ENCODE results near the gene DHX34. TPM values are rescaled to one million over a fixed set of nuclear protein-coding genes. Genes with fewer than 3 reads are reported as not detected.
"Not testable (repeated sequence)": the region's sequence is repeated elsewhere in the genome, so short reads cannot be mapped to it uniquely, and the experiment has no call there.

The DHX34 gene
- total RNA-seq, 1 donor from 2014 or later: 6.4 TPM

DNA sequence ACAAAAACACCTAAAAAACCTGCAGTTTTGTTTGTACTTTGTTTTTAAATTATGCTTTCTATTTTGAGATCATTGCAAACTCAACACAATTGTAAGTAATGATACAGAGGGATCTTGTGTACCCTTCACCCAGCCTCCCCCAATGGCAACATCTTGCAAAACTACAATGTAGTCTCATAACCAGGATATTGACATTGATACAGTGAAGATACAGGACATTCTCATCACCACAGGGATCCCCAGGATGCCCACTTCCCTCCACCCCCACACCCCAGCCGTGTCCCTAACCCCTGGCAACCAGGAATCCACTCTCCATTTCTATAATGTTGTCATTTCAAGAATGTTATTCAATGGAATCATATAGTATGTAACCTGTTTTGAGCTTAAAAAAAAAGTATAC lies 27.5 kb upstream of the DHX34 start:
- DNase-seq (no peak), ATAC-seq (ENCODE audit: poor library complexity) (no peak)
- intact Hi-C loops (cut with DNase I): no loop called here

DNA sequence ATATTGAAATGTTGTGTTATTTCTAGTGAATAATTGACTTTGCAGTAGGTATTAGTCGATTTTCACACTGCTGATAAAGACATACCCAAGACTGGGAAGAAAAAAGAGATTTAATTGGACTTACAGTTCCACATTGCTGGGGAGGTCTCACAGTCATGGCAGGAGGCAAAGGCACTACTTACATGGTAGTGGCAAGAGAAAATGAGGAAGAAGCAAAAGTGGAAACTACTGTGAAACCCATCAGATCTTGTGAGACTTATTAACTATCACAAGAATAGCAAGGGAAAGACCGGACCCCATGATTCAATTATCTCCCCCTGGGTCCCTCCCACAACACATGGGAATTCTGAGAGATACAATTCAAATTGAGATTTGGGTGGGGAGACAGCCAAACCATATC lies 27.1 kb upstream of the DHX34 start:
- DNase-seq: no peak
- intact Hi-C loops (cut with DNase I): no loop called here
- ATAC-seq (ENCODE audit: poor library complexity): no peak

DNA sequence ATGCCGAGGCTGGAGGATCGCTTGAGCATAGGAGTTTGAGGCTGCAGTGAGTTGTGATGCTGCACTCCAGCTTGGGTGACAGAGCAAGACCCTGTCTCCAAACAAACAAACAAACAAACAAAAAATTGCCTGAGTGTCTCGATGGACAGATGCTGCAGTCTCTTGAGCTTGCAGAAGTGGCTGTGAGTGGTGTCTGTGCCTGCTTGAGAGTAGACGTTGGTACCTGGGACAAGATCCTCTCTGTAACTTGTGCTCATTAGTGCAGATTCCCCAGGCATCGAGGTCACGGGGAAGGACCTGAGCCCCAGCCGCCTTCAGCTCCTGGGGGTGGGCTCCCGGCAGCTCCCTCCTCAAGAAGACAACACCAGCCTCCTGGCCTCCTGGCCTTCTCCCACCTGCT lies 25.7 kb upstream of the DHX34 start:
- DNase-seq (no peak), ATAC-seq (ENCODE audit: poor library complexity) (no peak)
- intact Hi-C loops (cut with DNase I): no loop called here

DNA sequence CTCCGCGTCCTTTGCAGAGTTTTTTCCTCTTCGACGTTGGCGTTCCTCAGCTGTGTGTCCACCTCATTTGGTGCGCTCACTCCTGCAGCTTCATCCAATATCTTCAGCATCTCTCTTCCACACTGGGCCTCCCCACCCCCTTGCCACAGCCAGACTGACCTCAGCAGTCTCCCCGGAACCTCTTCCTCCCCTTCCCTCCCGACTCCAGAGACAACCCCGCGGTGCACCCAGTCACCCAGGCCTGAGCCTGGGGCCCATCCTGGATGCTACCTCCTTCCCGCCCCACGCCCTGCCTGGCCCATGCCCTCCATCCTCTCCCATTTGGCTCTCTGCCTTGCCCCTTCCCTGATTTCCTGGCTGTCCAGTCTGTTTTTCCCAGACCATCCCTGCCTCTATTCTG lies 25.2 kb upstream of the DHX34 start:
- ATAC-seq (ENCODE audit: poor library complexity): peak; percentile 64
- intact Hi-C loops (cut with DNase I): no loop called here
- no peak for DNase-seq

DNA sequence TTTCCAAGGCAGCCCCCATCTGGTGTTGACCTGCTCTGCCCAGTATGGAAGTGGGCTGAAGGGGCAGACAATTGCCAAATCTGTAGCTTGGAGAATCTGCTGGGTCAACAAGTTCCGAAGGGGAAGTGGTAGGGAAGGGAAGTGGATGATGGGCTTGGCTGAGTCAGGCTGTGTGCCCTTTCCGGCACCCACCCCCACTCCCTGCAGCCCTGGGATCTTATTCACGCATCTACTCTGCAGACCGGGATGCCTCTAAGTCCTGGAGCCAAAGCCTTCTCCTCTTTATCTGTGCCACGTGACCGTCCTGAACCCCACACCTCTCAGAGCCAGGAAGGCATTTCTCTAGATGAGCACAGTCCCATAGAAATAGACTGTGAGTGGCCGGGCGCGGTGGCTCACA lies 24.6 kb upstream of the DHX34 start:
- intact Hi-C loops (cut with DNase I): no loop called here
- DNase-seq: peak; percentile 60

GRCh38 chr19:47330466-47330869 lies 18.6 kb upstream of the DHX34 start:
- intact Hi-C loops (cut with DNase I): no loop called here
- ATAC-seq (ENCODE audit: poor library complexity) (peak; percentile 73), DNase-seq (no peak)

More for the DNA sequence above, 24.6 kb upstream of the DHX34 start:
- peak; percentile 87 for ATAC-seq (ENCODE audit: poor library complexity)

DNA sequence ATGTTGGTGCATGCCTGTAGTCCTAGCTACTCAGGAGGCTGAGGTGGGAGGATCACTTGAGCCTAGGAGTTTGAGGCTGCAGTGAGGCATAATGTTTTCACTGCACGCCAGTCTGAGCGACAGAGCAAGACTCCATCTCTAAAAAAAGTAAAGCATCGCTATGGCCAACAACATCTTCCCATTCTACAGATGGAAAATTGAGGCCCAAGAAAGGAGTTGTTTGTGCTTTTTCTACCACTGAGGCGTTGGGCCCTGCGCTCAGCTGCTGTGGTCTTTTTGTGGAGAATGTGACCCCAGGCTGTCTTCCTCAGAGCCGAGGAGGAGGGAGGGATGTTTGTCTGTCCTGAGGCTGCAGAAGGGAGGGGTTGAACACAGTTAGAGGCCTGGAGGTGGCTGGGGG lies 17.6 kb upstream of the DHX34 start:
- intact Hi-C loops (cut with DNase I): no loop called here
- ATAC-seq (ENCODE audit: poor library complexity) (no peak), DNase-seq (no peak)

GRCh38 chr19:47331931-47332547 lies 17.1 kb upstream of the DHX34 start, which contains the start of gene C5AR2:
Gene C5AR2, plus strand, starts transcription at chr19:47332175. Its CDS starts 8,625 bp downstream, at chr19:47340800.
- intact Hi-C loops (cut with DNase I): no loop called here
- no peak for DNase-seq
- peak; percentile 30 for ATAC-seq (ENCODE audit: poor library complexity)

- DNase-seq (peak; percentile 80), ATAC-seq (ENCODE audit: poor library complexity) (peak; percentile 86)
- intact Hi-C loops (cut with DNase I): not testable (repeated sequence)
Measured at GRCh38 chr19:47336765-47337718, 12.1 kb upstream of the DHX34 start.

DNA sequence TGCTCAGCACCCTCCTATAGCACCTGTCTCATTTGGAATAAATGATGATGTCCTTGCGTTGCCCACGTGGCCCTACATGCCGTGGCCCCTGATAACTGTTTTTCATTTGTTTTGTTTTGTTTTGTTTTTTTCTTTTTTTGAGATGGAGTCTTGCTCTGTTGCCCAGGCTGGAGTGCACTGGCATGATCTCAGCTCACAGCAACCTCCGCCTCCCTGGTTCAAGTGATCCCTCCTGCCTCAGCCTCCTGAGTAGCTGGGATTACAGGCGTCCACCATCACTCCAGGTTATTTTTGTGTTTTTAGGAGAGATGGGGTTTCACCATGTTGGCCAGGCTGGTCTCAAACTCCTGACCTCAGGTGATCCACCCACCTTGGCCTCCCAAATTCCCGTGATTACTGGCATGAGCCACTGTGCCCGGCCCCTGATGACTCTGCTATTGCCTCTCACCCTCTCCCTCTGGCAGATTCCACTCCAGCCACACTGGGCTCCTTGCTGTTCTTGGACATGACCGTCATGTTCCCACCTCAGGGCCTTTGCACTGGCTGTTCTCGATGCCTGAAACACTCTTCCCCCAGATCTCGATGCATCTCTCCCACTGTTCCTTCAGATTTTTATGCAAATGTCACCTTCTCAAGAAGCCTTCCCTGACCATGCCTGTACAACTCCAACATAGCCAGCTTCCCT lies 9.8 kb upstream of the DHX34 start:
- ATAC-seq (ENCODE audit: poor library complexity) (no peak), DNase-seq (no peak)
- intact Hi-C loops (cut with DNase I): no loop called here

GRCh38 chr19:47340477-47341208 lies 8.5 kb upstream of the DHX34 start:
- DNase-seq: no peak
- no peak for ATAC-seq (ENCODE audit: poor library complexity)
- intact Hi-C loops (cut with DNase I): no loop called here

- intact Hi-C loops (cut with DNase I): no loop called here
- no peak for ATAC-seq (ENCODE audit: poor library complexity)
- no peak for DNase-seq
Measured at GRCh38 chr19:47341734-47342133, 7.4 kb upstream of the DHX34 start.

DNA sequence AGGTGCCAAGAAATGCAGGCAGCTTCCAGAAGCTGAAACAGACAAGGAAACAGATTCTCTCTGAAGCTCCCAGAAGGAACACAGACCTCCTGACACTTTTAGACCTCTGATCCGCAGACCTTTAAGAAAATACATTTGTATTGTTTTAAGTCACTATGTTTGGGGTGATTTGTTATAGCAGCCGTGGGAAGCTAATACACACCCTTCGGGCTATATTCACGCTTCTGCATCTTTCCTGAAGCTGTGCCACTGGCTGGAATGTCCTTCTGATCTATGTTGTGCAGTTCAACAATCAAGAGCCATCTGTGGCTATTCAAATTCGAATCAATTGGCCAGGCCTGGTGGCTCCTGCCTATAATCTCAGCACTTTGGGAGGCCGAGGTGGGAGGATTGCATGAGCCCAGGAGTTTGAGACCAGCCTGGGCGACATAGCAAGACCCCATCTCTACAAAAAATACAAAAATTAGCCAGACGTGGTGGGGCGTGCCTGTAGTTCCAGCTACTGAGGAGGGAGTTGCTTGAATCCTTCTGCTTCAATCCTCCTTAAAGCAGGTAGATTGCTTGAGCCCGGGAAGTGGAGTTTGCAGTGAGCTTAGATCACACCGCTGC lies 5.8 kb upstream of the DHX34 start:
- intact Hi-C loops (cut with DNase I): no loop called here
- no peak for DNase-seq
- no peak for ATAC-seq (ENCODE audit: poor library complexity)

DNA sequence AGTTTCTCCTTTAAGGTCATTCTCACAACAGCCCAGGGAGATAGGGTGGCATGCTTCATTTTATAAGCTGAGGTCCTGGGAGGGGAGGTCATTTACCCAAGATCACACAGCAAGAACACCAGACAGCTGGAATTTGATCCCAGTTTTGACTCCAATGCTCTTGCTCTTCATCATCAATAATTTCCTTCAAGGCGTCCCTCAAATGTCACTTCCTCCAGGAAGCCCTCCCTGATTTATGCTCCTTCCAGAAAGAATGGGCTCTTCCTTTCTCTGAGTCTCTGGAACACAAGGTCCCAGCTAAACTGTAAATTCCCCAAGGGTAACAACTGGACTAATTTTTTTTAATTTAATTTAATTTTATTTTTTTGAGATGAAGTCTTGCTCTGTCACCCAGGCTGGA lies 4.7 kb upstream of the DHX34 start:
- ATAC-seq (ENCODE audit: poor library complexity): no peak
- DNase-seq: no peak
- intact Hi-C loops (cut with DNase I): no loop called here

DNA sequence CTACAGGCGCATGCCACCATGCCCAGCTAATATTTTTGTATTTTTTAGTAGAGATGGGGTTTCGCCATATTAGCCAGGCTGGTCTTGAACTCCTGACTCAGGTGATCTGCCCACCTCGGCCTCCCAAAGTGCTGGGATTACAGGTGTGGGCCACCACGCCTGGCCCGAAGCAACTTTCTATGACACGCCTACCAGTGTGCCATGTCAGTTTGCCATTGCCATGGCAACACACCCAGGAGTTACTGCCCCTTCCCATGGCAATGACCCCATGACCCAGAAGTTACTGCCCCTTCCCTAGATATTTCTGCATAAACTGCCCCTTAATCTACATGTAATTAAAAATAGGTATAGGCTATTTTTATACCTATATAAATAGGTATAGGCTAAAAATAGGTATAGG lies 3.1 kb upstream of the DHX34 start:
- intact Hi-C loops (cut with DNase I); ATAC-seq (ENCODE audit: poor library complexity); DNase-seq: not testable (repeated sequence)

DNA sequence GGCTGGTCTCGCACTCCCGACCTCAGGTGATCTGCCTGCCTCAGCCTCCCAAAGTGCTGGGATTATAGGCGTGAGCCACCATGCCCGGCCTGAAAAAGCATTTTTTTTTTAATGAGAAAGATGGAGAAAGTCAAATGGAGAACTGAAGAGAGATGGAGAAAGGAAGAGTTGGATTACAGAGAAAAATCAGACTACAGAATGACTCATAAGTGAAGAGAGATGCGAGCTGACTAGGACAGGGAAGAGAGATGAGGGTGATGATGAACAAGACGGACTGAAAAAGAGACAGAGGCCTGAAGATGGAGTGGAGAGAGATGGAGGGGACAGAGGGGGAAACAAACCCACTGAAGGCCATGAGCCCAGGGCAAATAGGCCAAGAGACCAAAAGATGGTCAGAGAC lies 1.5 kb downstream of the DHX34 start:
- no peak for DNase-seq
- no peak for ATAC-seq (ENCODE audit: poor library complexity)
- intact Hi-C loops (cut with DNase I): no loop called here

GRCh38 chr19:47351548-47351947 lies 2.4 kb downstream of the DHX34 start:
- ATAC-seq (ENCODE audit: poor library complexity) (no peak), DNase-seq (no peak)
- intact Hi-C loops (cut with DNase I): no loop called here

GRCh38 chr19:47352095-47352494 lies 3.0 kb downstream of the DHX34 start:
- no peak for DNase-seq
- no peak for ATAC-seq (ENCODE audit: poor library complexity)
- intact Hi-C loops (cut with DNase I): no loop called here

All from Right ventricle myocardium superior (tissue), 1 donor.